ENCODE results near the gene ANKLE2.

DNA sequence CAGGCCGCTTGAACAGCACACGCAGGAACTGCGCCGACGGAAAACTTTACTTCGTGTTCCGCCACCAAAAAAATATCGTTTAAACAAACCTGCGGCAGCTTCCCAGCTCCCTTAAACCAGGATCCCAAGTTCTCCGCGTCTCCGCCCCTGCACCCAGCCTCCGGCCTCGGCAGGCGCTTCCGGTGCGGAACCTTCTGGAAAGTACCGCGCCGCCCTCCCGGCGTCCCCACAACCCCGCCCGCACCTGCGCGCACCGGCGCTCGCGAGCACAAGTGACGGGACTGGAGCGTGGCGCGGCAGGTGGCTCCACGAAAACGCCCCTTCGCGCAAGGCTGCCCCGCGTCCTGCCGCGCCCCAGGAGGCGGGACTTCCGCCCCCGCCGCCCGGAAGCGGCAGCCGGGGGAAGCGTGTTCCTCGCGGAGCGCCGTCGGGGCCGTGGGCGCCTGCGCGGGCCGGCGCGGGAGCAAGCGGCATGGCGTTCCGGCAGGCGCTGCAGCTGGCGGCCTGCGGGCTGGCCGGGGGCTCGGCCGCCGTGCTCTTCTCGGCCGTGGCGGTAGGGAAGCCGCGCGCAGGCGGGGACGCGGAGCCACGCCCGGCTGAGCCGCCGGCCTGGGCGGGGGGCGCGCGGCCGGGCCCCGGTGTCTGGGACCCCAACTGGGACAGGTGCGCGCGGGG lies 51.1 kb downstream of the ANKLE2 start, which contains the start of gene PGAM5:
- no peak for TF ChIP-seq JUND (IDR thresholded peaks at IDR 0.05; ENCODE audit: low read length)
- TF ChIP-seq HDAC6 (IDR thresholded peaks at IDR 0.05; ENCODE audit: low read depth, low read length), result no peak
- TF ChIP-seq SUZ12 (IDR thresholded peaks at IDR 0.05; ENCODE audit: low read length), result peak; percentile 72; the same call in 1 of the 2 replicates
- TF ChIP-seq, protein P1, sequence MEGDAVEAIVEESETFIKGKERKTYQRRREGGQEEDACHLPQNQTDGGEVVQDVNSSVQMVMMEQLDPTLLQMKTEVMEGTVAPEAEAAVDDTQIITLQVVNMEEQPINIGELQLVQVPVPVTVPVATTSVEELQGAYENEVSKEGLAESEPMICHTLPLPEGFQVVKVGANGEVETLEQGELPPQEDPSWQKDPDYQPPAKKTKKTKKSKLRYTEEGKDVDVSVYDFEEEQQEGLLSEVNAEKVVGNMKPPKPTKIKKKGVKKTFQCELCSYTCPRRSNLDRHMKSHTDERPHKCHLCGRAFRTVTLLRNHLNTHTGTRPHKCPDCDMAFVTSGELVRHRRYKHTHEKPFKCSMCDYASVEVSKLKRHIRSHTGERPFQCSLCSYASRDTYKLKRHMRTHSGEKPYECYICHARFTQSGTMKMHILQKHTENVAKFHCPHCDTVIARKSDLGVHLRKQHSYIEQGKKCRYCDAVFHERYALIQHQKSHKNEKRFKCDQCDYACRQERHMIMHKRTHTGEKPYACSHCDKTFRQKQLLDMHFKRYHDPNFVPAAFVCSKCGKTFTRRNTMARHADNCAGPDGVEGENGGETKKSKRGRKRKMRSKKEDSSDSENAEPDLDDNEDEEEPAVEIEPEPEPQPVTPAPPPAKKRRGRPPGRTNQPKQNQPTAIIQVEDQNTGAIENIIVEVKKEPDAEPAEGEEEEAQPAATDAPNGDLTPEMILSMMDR (IDR thresholded peaks at IDR 0.05; ENCODE audit: control extremely low read depth in 1 of 3, insufficient read depth in 1 of 3, low read depth in 1 of 3, low read length in 3 of 3), result no peak
- peak in 1 of 2 experiments; percentile 44; a peak in 1 of 3 replicates for TF ChIP-seq POLR2A (IDR thresholded peaks at IDR 0.05; ENCODE audit: control extremely low read depth in 1 of 2, low read depth in 2 of 2, low read length in 2 of 2)
- TF ChIP-seq, protein P2, sequence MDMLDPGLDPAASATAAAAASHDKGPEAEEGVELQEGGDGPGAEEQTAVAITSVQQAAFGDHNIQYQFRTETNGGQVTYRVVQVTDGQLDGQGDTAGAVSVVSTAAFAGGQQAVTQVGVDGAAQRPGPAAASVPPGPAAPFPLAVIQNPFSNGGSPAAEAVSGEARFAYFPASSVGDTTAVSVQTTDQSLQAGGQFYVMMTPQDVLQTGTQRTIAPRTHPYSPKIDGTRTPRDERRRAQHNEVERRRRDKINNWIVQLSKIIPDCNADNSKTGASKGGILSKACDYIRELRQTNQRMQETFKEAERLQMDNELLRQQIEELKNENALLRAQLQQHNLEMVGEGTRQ (IDR thresholded peaks at IDR 0.05; ENCODE audit: low read length), result no peak
- no peak for TF ChIP-seq GTF2F1 (IDR thresholded peaks at IDR 0.05; ENCODE audit: borderline replicate concordance, low read depth, low read length)

Measured in H1 (cell line).